Renal pelvis (tissue), 4 donors: ENCODE results near the gene CHD6. TPM values are rescaled to one million over a fixed set of nuclear protein-coding genes. Genes with fewer than 3 reads are reported as not detected.
"Not testable (repeated sequence)": the region's sequence is repeated elsewhere in the genome, so short reads cannot be mapped to it uniquely, and the experiment has no call there.

Source experiments
- DNase-seq: peaks from one replicate; pipeline ENCODE4 v3.0.0-alpha.2; 2013
- polyA plus RNA-seq, 3 donors: library from polyadenylated mRNA; unstranded; fragments of 120-200 nt; gene quantifications; one replicate each; pipeline ENCODE4 v1.2.1, GENCODE V29; 2013; ENCODE audit not compliant: insufficient read length in 3 of 3

Gene CHD6
- polyA plus RNA-seq, 3 donors = 46.9 to 60.4 (median 55.4) TPM

GRCh38 chr20:41547221-41547620 is 71.0 kb downstream of the CHD6 start:
- DNase-seq = no peak

DNA sequence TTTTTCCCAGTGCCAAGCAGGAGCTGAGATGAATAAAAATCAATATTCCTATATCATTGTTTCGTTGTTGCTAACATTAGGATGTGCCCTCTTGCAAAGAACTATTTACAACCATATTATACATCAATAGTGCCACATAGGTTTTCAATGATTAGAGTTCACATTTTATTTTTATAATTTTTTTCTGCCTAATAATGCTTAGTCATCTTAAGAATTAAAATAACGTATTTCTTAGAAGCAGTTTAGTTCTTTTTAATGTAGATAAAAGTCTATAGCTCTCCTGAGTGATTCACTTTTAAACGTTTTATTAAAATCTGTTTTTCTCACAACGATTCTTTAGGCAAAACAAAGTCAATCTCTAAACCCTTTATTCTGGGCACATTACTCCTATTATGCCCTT is 71.6 kb downstream of the CHD6 start:
- no peak for DNase-seq

DNA sequence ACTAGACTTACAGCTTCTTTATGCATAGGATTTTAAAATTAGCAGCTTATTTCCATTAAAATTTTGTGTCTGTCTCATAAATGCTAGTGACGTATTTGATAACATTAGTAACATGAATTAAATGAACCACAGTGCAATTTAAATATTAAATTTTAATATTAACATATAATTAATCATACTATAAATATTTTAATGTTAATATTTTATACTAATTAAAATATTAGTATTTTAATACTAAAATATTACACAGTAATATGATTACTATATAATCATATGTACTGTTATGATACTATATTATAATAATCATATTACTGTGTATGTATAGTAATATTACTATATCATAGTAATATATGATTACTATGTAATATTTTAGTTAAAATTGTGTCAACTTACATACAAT is 73.7 kb downstream of the CHD6 start:
- DNase-seq = no peak

DNA sequence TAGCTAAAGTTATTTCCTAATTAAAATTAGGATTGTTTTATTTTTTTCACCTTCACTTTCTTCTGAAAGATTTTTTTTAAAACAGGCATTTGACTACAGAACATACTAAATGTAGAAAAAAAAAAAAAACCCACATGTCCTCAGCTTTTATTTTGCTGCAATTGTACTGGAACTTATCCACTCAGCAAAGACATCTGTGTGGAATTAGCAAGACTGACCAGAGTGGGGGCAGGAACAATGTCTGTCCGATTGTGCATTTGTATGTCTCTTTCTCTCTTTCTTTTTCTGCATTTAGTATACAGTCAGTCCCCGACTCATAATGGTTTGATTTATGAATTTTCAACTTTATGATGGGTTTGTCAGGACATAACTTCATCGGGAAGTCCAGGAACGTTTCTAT is 77.3 kb downstream of the CHD6 start:
- no peak for DNase-seq

DNA sequence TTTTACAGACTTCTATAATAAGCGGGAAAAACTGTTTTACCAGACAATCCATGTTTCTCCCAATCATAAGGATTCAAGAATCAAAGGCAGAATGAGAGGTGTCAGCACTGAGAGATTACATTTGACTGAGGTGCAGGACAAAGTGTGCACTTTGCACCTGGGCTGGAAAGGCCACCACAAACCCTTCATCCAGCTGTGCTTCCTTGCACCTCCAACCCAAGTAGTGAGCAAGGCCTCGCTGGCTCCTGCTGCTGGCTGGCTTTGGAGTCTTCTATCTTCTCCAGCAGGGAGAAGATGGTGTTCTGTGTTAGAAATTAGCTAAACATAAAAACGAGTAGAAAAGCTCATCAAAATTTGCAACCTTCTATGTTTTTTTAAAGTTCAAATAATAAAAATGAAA is 77.7 kb downstream of the CHD6 start:
- no peak for DNase-seq

- DNase-seq = peak; percentile 64
These were observed 79.2 kb downstream of the CHD6 start for GRCh38 chr20:41538810-41539596.

- DNase-seq = no peak
These were observed 80.3 kb downstream of the CHD6 start for GRCh38 chr20:41537865-41538264.

- not testable (repeated sequence) for DNase-seq
These were observed 82.6 kb downstream of the CHD6 start for GRCh38 chr20:41535551-41535950.

DNA sequence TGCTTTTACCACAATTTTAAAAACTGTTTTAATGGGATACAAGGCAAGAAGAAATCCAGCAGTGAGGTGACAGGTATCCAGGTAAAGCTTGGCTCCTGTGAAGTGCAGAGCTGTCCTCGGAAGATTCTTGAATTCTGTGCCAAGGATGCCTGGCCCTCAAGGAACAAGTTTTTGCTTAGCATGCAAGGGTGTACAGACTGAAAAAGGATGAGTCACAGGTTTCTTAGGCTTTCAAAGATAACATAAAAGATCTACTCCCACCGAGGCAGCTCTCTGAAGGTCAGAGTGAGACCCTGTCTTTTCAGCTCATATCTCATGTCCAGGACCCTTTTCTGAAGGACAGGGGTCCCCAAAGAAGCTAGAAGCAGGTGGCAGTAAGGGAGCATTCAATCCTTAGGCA is 83.3 kb downstream of the CHD6 start:
- DNase-seq = no peak

DNA sequence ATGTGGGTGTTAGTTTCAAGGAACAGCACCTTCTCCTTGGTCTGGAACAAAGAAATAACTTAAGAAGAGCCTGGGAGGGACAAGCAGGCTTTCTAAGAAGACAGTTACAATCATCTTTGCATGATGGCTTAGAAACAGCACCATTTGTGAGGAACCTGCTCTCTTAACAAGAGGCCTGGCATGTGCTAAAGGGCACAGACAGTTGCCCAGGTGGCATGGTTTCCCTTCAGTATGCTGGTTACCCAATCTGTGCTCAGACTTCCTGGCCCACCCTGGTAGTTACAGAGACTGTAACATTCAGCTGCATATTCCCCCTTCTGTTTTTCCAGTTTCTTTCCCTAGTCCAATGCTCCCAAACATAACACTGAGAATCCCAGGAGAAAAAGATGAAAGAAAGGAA is 84.0 kb downstream of the CHD6 start:
- DNase-seq = no peak

DNA sequence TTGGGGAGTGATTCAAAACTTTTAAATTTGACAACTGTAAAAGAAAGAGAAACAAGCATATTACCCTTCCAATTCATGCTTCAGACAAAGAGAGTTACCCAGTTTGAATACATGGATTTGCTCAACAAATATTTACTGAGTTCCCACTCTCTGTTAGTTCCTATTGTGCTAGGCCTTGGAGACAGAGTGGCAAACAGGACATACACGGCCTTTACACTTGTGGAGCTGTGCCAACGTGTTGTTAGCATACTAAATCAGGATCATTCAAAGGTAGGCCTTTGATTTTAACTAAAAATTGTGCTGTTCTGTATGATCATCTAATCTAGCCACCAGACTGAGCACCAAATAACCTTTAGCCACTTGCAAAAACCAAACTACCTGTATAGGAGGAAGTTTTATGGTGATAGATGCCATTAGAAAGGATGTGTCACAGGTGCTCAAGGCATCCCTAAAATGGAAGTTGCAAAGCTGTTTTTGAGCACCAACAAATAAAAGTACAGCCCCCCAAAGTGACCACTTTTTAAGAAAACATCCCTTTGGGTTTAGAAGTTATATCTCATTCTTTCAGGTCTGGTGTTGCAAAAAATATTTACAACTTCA is 84.5 kb downstream of the CHD6 start:
- no peak for DNase-seq

GRCh38 chr20:41532935-41533334 is 85.2 kb downstream of the CHD6 start:
- no peak for DNase-seq

- DNase-seq = no peak
These were observed 86.5 kb downstream of the CHD6 start for GRCh38 chr20:41531518-41532275.

GRCh38 chr20:41530923-41531322 is 87.3 kb downstream of the CHD6 start:
- no peak for DNase-seq

- no peak for DNase-seq
These were observed 91.8 kb downstream of the CHD6 start for GRCh38 chr20:41526327-41526726.

DNA sequence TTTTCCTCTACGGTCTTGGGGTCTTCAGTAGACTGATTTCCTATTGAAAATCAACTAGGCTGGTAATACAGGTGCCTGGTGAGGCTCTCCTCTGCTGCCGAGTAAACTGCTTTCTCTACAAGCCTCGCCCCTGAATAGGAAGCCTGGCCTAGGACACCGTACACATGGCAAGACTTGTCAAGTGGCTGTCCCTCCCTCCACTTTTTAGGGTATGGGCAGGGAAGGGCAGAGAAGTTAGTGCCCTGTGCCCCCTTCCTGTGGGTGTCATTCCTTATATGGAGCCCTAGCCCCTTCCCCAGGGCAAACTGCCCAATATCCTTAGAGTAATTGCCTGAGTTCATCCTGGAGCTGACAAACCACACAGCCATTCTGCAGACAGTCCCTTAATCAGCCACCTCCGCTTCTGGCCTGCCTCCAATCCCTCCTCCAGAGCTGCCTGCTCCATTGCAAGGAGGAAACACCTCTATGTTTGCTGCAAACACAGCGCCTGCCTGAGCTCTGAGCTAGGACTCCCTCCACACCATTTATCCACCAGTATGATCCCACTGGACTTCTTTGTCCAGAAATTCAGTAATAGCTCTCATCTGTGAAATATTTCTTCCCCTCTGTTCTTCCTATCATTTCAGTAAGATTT is 93.1 kb downstream of the CHD6 start:
- no peak for DNase-seq

GRCh38 chr20:41523857-41524256 is 94.3 kb downstream of the CHD6 start:
- DNase-seq = no peak

GRCh38 chr20:41513829-41514228 is 104.3 kb downstream of the CHD6 start:
- DNase-seq = no peak

- no peak for DNase-seq
These were observed 105.6 kb downstream of the CHD6 start for GRCh38 chr20:41512624-41513023.

DNA sequence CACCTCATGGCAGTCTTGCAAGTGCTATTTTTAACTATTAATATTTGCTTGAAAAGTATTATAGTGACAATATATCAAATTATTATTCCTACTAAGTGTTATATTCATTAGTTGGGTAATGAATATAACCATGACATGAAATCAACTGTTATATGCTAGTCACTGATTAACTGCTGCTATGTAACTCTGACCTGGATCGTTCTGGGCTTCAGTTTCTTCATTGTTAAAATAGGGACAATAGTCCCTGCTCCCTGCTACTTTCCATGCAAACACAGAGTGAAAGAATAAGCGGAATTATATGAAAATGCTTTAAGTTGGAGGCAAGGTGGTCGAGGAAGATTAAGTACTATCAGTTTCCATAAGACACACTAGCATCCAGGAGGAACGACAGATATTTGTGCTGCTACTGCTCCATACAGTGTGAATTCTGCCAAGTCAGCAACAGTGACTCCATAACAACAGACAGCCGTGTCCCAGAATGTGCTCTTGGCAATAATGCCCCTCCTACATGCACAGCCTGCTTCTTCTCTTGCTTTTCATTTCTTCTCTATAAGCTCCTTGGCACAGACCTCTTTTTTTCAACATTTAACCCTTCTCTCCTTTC is 107.2 kb downstream of the CHD6 start:
- DNase-seq = no peak

DNA sequence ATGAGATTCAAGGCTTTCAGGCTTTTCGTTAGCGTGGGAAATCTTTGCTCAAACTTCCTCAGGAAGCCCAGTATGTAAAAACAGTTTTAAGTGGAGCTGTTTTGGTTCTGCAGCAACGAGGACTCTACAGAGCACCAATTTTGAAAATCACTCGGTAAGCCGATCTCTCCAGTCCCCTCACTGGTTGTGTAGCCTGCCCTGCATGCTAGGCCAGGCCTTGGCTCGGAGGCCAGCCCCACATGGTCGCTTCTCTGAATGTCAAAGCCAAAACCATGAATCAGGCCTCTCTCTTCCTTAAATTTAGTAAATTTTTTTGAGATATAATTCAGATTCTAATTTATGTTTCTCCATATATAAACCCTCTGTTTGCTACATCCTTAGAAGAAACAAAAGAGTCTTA is 108.0 kb downstream of the CHD6 start:
- no peak for DNase-seq
